GM21529 (cell line): ENCODE measurements around the gene PHOSPHO1.

Experiments used
- ATAC-seq: cut with Tn5 transposase; IDR thresholded peaks from one replicate; pipeline ENCODE4 v1.9.1; 2021; ENCODE audit not compliant: unreplicated experiment

Gene PHOSPHO1

DNA sequence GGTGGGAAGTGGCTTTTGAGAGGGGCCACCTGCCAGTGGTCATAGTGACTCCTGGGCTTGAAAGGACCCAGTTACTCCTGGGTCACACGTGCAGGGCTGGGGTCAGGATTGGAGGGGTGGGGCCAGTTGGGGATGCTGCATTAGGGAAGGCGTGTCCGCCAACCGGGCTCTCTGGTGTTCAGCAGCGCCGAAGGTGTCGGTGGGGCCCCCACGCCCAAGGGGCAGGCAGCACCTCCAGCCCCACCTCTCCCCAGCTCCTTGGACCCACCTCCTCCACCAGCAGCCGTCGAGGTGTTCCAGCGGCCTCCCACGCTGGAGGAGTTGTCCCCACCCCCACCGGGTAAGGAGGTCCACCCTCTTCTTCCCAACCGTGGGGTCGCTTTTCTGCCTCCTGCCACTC is 10.6 kb downstream of the PHOSPHO1 start:
- ATAC-seq: no peak

GRCh38 chr17:49218941-49219913 is 11.4 kb downstream of the PHOSPHO1 start:
- no peak for ATAC-seq

DNA sequence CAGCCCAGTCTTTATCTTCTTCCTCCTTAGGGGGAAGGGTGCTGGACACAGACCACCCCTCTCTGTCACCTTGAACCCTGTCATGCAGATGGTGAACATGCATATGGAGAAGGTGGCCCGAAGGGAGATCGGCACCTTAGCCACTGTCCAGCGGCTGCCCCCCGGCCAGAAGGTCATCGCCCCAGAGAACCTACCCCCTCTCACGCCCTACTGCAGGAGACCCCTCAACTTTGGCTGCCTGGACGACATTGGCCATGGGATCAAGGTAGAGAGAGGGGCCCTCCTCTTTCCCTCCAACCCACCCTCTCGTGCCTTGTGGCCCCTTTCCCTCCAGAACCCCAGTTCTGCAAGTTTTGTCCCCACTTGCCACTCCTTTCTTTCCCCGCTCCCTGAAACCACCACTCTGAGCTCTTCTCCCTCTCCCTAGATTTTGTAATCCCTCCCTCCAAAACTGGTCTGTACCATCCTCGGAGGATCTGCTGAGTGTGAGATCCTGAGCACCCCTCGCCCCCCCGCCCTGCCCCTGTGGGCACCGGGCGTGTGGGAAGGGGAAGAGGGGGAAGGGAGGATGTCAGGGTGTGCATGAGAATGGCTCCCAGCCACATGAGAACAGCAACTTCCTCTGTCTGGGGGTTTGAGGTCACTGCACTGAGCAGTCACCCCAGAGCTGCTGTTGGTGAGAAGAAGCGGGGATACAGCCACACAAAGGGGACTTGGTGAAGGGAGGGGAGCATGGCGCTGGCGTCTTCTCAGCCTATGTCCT is 12.8 kb downstream of the PHOSPHO1 start:
- peak; percentile 41 for ATAC-seq

DNA sequence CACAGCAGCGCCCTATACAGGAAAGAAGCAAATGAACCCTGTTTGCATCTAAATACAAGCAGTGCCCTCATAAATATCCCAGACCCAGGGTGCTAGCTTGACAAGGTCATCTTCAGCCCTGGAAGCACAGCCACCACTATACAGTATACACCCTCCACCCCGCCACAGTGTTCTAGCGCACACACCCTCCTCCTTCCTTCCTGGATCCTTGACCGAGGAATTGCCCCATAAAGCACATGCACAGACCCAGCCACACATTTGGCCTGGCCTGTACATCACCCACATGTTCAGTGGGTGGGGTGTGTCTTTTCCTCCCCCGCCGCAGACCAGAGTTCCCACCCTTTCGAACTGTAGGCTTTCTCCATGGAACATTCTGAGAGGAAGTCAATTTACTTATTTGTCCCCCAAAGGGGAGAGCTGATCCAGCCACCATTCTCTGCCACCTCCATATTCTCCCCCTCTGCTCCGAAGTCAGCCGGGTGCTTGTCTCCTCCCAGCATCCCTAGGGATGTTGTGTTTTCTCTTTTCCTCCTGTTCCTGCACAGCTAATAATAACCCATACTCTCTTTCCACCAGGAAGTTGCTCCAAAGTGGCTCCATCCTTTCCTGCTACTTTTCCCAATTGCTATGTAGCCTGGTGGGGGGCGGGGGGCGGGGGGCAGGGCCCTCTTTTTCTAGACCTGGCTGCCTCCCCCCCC is 13.5 kb downstream of the PHOSPHO1 start:
- ATAC-seq: no peak

- no peak for ATAC-seq
Observed at GRCh38 chr17:49216482-49216881, 14.1 kb downstream of the PHOSPHO1 start.

DNA sequence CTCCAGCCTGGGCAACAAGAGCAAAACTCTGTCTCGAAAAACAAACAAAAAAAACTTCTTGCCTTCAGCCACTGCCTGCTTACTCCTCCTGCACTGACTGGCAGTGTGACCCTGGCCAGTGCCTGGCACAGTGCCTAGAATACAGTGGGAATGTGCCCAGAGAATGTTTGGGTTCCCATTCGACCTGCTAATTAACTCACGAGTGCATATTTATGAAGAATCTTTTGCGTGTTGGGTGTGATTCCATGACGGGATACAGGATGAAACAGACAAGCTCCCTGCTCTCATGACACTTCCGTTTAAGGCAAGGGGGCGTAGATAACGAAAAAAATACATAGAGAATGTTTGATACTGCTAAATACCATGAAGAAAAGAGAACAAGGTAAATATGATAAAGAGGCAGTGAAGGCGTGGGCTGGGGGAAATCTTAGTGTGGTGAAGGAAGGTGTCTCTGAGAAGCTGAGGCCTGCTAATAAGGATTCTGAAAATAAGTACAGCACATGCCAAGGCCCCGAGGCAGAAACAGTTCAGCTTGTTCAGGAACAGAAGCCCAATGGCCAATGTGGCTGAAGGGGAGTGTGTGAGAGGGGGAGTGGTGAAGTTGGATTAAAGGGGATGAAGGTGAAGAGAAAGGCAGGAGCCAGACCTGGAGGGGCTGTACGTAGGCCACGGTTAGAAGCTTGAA is 15.8 kb downstream of the PHOSPHO1 start:
- ATAC-seq: no peak

GRCh38 chr17:49213847-49214246 is 16.7 kb downstream of the PHOSPHO1 start:
- ATAC-seq: no peak

DNA sequence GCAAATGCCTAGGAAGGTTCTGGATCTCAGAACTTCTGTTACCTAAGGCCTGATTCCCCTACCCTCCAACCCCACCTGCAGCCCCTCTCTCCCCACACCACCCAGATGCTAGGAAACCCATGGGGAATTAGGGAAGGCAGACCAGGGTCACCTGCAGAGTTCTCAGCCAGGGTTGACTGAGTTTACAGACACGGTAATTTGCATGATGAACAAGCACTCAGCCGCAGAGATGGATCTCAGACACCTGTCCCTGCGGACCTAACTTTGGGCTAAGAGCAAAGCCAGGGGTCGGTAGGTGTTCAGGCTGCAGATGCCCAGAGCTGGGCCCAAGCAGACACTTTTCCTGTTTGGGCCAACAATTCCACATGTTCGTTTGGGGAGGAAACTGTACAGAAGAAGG is 17.2 kb downstream of the PHOSPHO1 start:
- ATAC-seq: no peak

- peak; percentile 80 for ATAC-seq
Observed at GRCh38 chr17:49210158-49211029, 20.2 kb downstream of the PHOSPHO1 start, which contains the start of the genes ABI3 and GNGT2. TSS of gene ABI3 (plus strand) at chr17:49210707. CDS start at chr17:49210725, 18 bp downstream. TSS of gene GNGT2 (minus strand) at chr17:49210574. CDS start at chr17:49207422, 3,152 bp downstream.

DNA sequence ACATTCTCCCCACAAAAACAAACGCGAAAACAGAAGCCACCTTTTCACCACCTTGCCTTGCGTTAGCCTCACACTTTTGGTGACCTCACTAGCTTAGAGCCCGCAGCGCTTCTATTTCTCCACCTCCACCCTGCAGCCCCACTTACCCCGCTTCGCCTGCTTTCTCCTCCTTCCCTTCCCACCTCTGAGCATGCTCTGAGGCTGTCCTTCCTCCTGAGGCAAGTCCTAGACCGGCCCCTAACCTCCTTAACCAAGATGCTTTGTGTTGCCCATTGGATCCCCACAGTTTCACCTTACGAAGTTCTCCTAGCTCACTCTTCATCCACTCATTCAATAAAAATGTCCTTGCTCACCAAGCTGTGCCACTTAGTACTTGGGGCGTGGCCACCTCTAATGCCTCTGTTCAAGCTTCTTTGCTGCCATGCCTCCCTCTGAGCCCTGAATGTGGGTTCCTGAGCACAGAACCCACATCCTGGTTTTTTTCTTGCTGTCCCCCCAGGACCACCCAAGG is 21.5 kb downstream of the PHOSPHO1 start:
- ATAC-seq: no peak

- no peak for ATAC-seq
Observed at GRCh38 chr17:49204516-49204915, 26.1 kb downstream of the PHOSPHO1 start.

DNA sequence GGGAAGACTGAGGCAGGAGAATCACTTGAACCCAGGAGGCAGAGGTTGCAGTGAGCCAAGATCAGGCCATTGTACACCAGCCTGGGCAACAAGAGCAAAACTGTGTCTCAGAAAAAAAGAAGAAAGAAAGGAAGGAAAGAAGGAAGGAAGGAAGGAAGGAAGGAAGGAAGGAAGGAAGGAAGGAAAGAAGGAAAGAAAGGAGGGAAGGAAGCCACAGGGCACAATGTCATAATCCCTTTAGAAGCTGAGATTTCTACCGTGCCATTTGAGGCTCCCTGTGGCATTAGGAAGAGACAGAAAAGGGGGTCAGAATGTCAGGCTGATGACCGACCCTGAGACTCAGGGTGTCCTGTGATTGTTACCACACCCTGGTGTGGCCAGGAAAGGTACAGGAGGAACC is 26.8 kb downstream of the PHOSPHO1 start:
- no peak for ATAC-seq

- ATAC-seq: no peak
Observed at GRCh38 chr17:49201481-49201927, 29.1 kb downstream of the PHOSPHO1 start.

DNA sequence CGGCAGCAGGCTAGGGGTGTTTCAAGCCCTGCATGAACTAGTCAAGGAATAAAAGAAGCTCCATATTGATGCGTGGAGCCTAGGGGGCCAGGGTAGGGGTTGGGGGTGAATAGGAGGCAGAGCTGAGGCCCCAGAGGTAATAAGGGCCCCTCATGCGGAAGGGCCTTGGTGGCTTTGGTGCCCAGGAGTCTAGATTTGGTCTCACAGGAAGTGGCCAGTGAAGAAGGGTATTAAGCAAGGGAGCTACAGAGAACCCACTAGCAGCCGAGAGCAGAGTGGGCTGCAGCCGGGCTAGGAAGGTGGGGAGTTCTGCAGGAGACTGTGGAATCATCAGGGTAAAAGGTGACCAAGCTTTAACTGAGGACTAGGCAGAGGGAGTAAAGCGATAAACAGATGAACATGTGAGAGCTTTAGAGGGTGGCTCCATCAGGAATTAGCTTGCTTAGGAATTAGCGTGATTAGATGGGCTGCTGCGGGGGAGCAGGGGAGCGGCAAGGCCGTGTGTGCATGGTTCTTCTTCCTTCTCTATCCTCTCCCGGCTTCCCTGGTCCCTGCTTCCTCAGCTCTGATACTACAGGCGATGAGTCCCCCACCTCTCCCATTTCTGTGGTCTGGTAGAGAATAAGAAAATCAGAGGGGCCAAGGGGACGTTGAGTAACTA is 30.0 kb downstream of the PHOSPHO1 start:
- no peak for ATAC-seq

GRCh38 chr17:49198211-49198610 is 32.4 kb downstream of the PHOSPHO1 start:
- ATAC-seq: no peak

- no peak for ATAC-seq
Observed at GRCh38 chr17:49197346-49197998, 33.1 kb downstream of the PHOSPHO1 start.

DNA sequence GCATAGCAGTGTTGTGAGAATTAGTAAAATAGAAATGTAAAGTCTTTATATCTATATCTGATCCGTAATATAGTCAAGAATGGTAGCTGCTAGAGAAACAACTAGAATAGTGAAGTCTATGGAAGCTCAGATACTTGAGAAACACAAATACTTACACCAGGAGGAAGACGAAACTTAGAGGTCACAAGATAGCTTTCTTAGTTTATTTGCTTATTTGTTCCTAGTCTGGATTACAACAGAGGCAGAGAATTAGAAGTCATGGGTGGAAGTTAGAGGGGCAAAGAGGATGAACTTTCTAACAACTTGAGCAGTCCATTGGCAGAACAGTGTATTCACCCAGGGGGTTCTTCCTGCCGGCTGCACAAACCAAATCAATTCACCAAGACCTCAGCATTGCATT is 34.1 kb downstream of the PHOSPHO1 start:
- ATAC-seq: no peak

- ATAC-seq: no peak
Observed at GRCh38 chr17:49195751-49196150, 34.8 kb downstream of the PHOSPHO1 start.
